Measurements from ENCODE around the gene RAPGEF4.

The RAPGEF4 gene

GRCh38 chr2:172856606-172857005 is 121.0 kb downstream of the RAPGEF4 start:
- no peak for DNase-seq (ENCODE audit: extremely low read depth in 1 of 2, low read depth in 1 of 2)

GRCh38 chr2:172858473-172858745 is 122.8 kb downstream of the RAPGEF4 start:
- no peak for DNase-seq (ENCODE audit: extremely low read depth in 1 of 2, low read depth in 1 of 2)

- DNase-seq (ENCODE audit: extremely low read depth in 1 of 2, low read depth in 1 of 2): no peak
Observed at GRCh38 chr2:172859581-172860335, 124.1 kb downstream of the RAPGEF4 start.

GRCh38 chr2:172860336-172860707 is 124.7 kb downstream of the RAPGEF4 start:
- no peak for DNase-seq (ENCODE audit: extremely low read depth in 1 of 2, low read depth in 1 of 2)

GRCh38 chr2:172861098-172861497 is 125.5 kb downstream of the RAPGEF4 start:
- DNase-seq (ENCODE audit: extremely low read depth in 1 of 2, low read depth in 1 of 2): no peak

- DNase-seq (ENCODE audit: extremely low read depth in 1 of 2, low read depth in 1 of 2): no peak
Observed at GRCh38 chr2:172861656-172862476, 126.2 kb downstream of the RAPGEF4 start.

GRCh38 chr2:172863341-172863740 is 127.7 kb downstream of the RAPGEF4 start:
- DNase-seq (ENCODE audit: extremely low read depth in 1 of 2, low read depth in 1 of 2): no peak

- DNase-seq (ENCODE audit: extremely low read depth in 1 of 2, low read depth in 1 of 2): no peak
Observed at GRCh38 chr2:172864182-172864581, 128.5 kb downstream of the RAPGEF4 start.

- DNase-seq (ENCODE audit: extremely low read depth in 1 of 2, low read depth in 1 of 2): no peak
Observed at GRCh38 chr2:172865422-172865821, 129.8 kb downstream of the RAPGEF4 start.

- no peak for DNase-seq (ENCODE audit: extremely low read depth in 1 of 2, low read depth in 1 of 2)
Observed at GRCh38 chr2:172869861-172870260, 134.2 kb downstream of the RAPGEF4 start.

GRCh38 chr2:172870396-172870795 is 134.8 kb downstream of the RAPGEF4 start:
- DNase-seq (ENCODE audit: extremely low read depth in 1 of 2, low read depth in 1 of 2): no peak

GRCh38 chr2:172877826-172878225 is 142.2 kb downstream of the RAPGEF4 start:
- no peak for DNase-seq (ENCODE audit: extremely low read depth in 1 of 2, low read depth in 1 of 2)

GRCh38 chr2:172878260-172878659 is 142.6 kb downstream of the RAPGEF4 start:
- DNase-seq (ENCODE audit: extremely low read depth in 1 of 2, low read depth in 1 of 2): no peak

- DNase-seq (ENCODE audit: extremely low read depth in 1 of 2, low read depth in 1 of 2): no peak
Observed at GRCh38 chr2:172884336-172884735, 148.7 kb downstream of the RAPGEF4 start.

- DNase-seq (ENCODE audit: extremely low read depth in 1 of 2, low read depth in 1 of 2): no peak
Observed at GRCh38 chr2:172885996-172886395, 150.4 kb downstream of the RAPGEF4 start.

- no peak for DNase-seq (ENCODE audit: extremely low read depth in 1 of 2, low read depth in 1 of 2)
Observed at GRCh38 chr2:172887280-172887679, 151.6 kb downstream of the RAPGEF4 start.

- no peak for DNase-seq (ENCODE audit: extremely low read depth in 1 of 2, low read depth in 1 of 2)
Observed at GRCh38 chr2:172888714-172889669, 153.3 kb downstream of the RAPGEF4 start.

- no peak for DNase-seq (ENCODE audit: extremely low read depth in 1 of 2, low read depth in 1 of 2)
Observed at GRCh38 chr2:172889768-172890430, 154.3 kb downstream of the RAPGEF4 start.

- DNase-seq (ENCODE audit: extremely low read depth in 1 of 2, low read depth in 1 of 2): no peak
Observed at GRCh38 chr2:172893111-172893510, 157.5 kb downstream of the RAPGEF4 start.

- DNase-seq (ENCODE audit: extremely low read depth in 1 of 2, low read depth in 1 of 2): no peak
Observed at GRCh38 chr2:172893671-172894070, 158.0 kb downstream of the RAPGEF4 start.

Data from activated CD8-positive, alpha-beta memory T cell treated with anti-CD3 and anti-CD28 coated beads for 1 hour (primary cell).